ENCODE results near the gene RHD. TPM values are rescaled to one million over a fixed set of nuclear protein-coding genes. Genes with fewer than 3 reads are reported as not detected.
A peak's percentile ranks its signal among the peaks of the same experiment; 100 is the strongest.
"Not testable (repeated sequence)": the region's sequence is repeated elsewhere in the genome, so short reads cannot be mapped to it uniquely, and the experiment has no call there.

RHD gene
- total RNA-seq, 2 experiments from 2014 or later = not detected

GRCh38 chr1:25255706-25256577 lies 16.4 kb upstream of the RHD start:
- ATAC-seq (ENCODE audit: poor library complexity) (no peak), DNase-seq (peak in 1 of 14 experiments; percentile 0)
- Histone ChIP-seq H3K27ac (ENCODE audit: low read depth in 1 of 2, low read length in 2 of 2) (no peak overlapping the region), H3K9me3 (ENCODE audit: control insufficient read depth in 1 of 2, insufficient read depth in 1 of 2, low read length in 2 of 2) (no peaks in the 10 kb centered on the region), H3K4me3 (ENCODE audit: low read length) (no peak overlapping the region), H3K4me1 (ENCODE audit: insufficient read depth, low read length) (peaks cover 10% of the 10 kb centered on the region), H3K36me3 (ENCODE audit: insufficient read depth, low read length) (no peaks in the 10 kb centered on the region), H3K27me3 (ENCODE audit: control insufficient read depth in 1 of 2, insufficient read depth in 2 of 2, low read length in 2 of 2) (no peaks in the 10 kb centered on the region)
- ChIA-PET CTCF (no interaction called here), POLR2A (interaction anchor here (0.8 to 5.2 kb wide), 3 partner anchors 9 to 24 kb away, joined by 3 to 45 read pairs (median 6); partner anchors contain the start of genes RSRP1 and SYF2)
- intact Hi-C loops (cut with DNase I, micrococcal nuclease) = no loop called here
- Mint-ChIP-seq H3K36me3 (ENCODE audit: low read depth) (peaks cover 7% of the 10 kb centered on the region), H3K9me3 (no peaks in the 10 kb centered on the region), H3K27ac (no peak overlapping the region), H3K4me1 (ENCODE audit: low read depth) (peaks cover 12% of the 10 kb centered on the region), H3K4me3 (no peak overlapping the region), H3K27me3 (no peaks in the 10 kb centered on the region)
- no peak for TF ChIP-seq CTCF (IDR thresholded peaks at IDR 0.05)

DNA sequence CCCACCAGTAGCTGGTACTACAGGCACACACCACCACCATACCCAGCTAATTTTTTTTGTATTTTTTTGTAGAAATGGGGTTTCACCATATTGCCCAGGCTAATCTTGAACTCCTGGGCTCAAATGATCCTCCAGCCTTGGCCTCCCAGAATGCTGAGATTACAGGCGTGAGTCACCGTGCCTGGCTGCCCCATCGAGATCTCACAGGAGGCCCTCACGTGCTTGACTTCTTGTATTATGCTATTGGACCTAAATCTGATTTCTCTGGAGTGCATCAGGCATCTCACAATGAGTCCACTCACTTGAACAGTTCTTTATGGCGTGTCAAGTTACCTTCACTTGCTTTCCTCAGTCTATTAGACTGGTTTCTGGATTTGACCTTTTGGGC lies 15.7 kb upstream of the RHD start:
- Mint-ChIP-seq H3K4me1 (ENCODE audit: low read depth) (peaks cover 14% of the 10 kb centered on the region), H3K36me3 (ENCODE audit: low read depth) (peaks cover 7% of the 10 kb centered on the region), H3K9me3 (no peaks in the 10 kb centered on the region), H3K4me3 (no peak overlapping the region), H3K27me3 (no peaks in the 10 kb centered on the region), H3K27ac (no peak overlapping the region)
- TF ChIP-seq CTCF (IDR thresholded peaks at IDR 0.05) = no peak
- no peaks in the 10 kb centered on the region for H3K36me3 ChIP-seq (ENCODE audit: insufficient read depth, low read length)
- intact Hi-C loops (cut with DNase I, micrococcal nuclease) = no loop called here
- ChIA-PET POLR2A (interaction anchor here (0.8 to 5.2 kb wide), 2 partner anchors 9 to 12 kb away, joined by 3 to 45 read pairs; partner anchors contain the start of gene RSRP1), CTCF (no interaction called here)
- ATAC-seq (ENCODE audit: poor library complexity) (no peak), DNase-seq (peak in 1 of 14 experiments; percentile 0)
- no peak overlapping the region for H3K4me3 ChIP-seq (ENCODE audit: low read length)
- H3K27ac ChIP-seq (ENCODE audit: low read depth in 1 of 2, low read length in 2 of 2) = no peak overlapping the region
- H3K9me3 ChIP-seq (ENCODE audit: control insufficient read depth in 1 of 2, insufficient read depth in 1 of 2, low read length in 2 of 2) = no peaks in the 10 kb centered on the region
- H3K4me1 ChIP-seq (ENCODE audit: insufficient read depth, low read length) = peaks cover 10% of the 10 kb centered on the region
- H3K27me3 ChIP-seq (ENCODE audit: control insufficient read depth in 1 of 2, insufficient read depth in 2 of 2, low read length in 2 of 2) = no peaks in the 10 kb centered on the region

GRCh38 chr1:25257196-25257595 lies 15.1 kb upstream of the RHD start:
- Mint-ChIP-seq H3K27ac (no peak overlapping the region), H3K27me3 (no peaks in the 10 kb centered on the region), H3K36me3 (ENCODE audit: low read depth) (peaks cover 10% of the 10 kb centered on the region), H3K4me3 (no peak overlapping the region), H3K4me1 (ENCODE audit: low read depth) (peaks cover 14% of the 10 kb centered on the region), H3K9me3 (no peaks in the 10 kb centered on the region)
- CTCF ChIA-PET = interaction anchor here (1.5 kb wide), 1 partner anchor 14 kb away, joined by 3 read pairs; no protein-coding TSS in a partner anchor
- TF ChIP-seq CTCF (IDR thresholded peaks at IDR 0.05) = no peak
- H3K27me3 ChIP-seq (ENCODE audit: control insufficient read depth in 1 of 2, insufficient read depth in 2 of 2, low read length in 2 of 2) = no peaks in the 10 kb centered on the region
- no peaks in the 10 kb centered on the region for H3K9me3 ChIP-seq (ENCODE audit: control insufficient read depth in 1 of 2, insufficient read depth in 1 of 2, low read length in 2 of 2)
- ATAC-seq (ENCODE audit: poor library complexity) (no peak), DNase-seq (no peak)
- intact Hi-C loops (cut with DNase I, micrococcal nuclease) = no loop called here
- POLR2A ChIA-PET = interaction anchor here (5.2 kb wide), 1 partner anchor 10 kb away, joined by 45 read pairs; the partner anchor contains the start of gene RSRP1
- peaks cover 2% of the 10 kb centered on the region for H3K36me3 ChIP-seq (ENCODE audit: insufficient read depth, low read length)
- H3K4me1 ChIP-seq (ENCODE audit: insufficient read depth, low read length) = peaks cover 10% of the 10 kb centered on the region
- no peak overlapping the region for H3K27ac ChIP-seq (ENCODE audit: low read depth in 1 of 2, low read length in 2 of 2)
- no peak overlapping the region for H3K4me3 ChIP-seq (ENCODE audit: low read length)

- H3K27me3 ChIP-seq (ENCODE audit: control insufficient read depth in 1 of 2, insufficient read depth in 2 of 2, low read length in 2 of 2); H3K9me3 Mint-ChIP-seq; CTCF ChIA-PET; H3K4me3 Mint-ChIP-seq; H3K4me1 ChIP-seq (ENCODE audit: insufficient read depth, low read length); H3K27ac ChIP-seq (ENCODE audit: low read depth in 1 of 2, low read length in 2 of 2); H3K27me3 Mint-ChIP-seq; intact Hi-C loops (cut with DNase I, micrococcal nuclease); H3K9me3 ChIP-seq (ENCODE audit: control insufficient read depth in 1 of 2, insufficient read depth in 1 of 2, low read length in 2 of 2); H3K36me3 ChIP-seq (ENCODE audit: insufficient read depth, low read length); H3K4me3 ChIP-seq (ENCODE audit: low read length): not testable (repeated sequence)
- POLR2A ChIA-PET = interaction anchor here (5.2 kb wide), 1 partner anchor 13 kb away, joined by 45 read pairs; the partner anchor contains the start of gene RSRP1
- Mint-ChIP-seq H3K27ac (peak overlapping the region; percentile 24), H3K4me1 (ENCODE audit: low read depth) (peaks cover 27% of the 10 kb centered on the region), H3K36me3 (ENCODE audit: low read depth) (peaks cover 23% of the 10 kb centered on the region)
- DNase-seq (peak in 2 of 14 experiments; percentile 12 to 20), ATAC-seq (ENCODE audit: poor library complexity) (peak; percentile 76)
Measured at GRCh38 chr1:25259813-25260212, 12.5 kb upstream of the RHD start.

DNA sequence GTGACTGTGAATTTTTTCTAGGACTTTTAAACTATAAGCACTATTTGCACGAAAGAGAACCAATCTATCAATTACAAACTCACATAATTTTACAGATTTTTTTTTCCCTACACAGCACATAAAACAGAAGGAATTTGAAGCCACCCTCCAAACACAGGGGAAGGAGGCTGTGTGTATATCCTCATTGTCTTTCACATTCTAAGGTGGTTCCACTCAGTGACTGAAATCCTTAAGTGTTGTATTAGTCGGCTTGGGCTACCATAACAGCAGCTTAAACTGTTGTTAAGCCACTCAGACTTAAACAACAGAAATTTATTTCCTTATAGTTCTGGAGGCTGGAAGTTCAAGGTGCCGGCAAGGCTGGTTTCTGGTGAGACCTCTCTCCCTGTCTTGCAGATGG lies 12.0 kb upstream of the RHD start:
- H3K27me3 Mint-ChIP-seq; ATAC-seq (ENCODE audit: poor library complexity); DNase-seq; H3K4me1 ChIP-seq (ENCODE audit: insufficient read depth, low read length); H3K36me3 ChIP-seq (ENCODE audit: insufficient read depth, low read length); H3K27me3 ChIP-seq (ENCODE audit: control insufficient read depth in 1 of 2, insufficient read depth in 2 of 2, low read length in 2 of 2); CTCF ChIA-PET; intact Hi-C loops (cut with DNase I, micrococcal nuclease); H3K4me3 ChIP-seq (ENCODE audit: low read length); POLR2A ChIA-PET; H3K4me3 Mint-ChIP-seq; H3K9me3 ChIP-seq (ENCODE audit: control insufficient read depth in 1 of 2, insufficient read depth in 1 of 2, low read length in 2 of 2); H3K9me3 Mint-ChIP-seq; H3K27ac ChIP-seq (ENCODE audit: low read depth in 1 of 2, low read length in 2 of 2): not testable (repeated sequence)
- H3K27ac Mint-ChIP-seq = peak overlapping the region; percentile 24
- peaks cover 23% of the 10 kb centered on the region for H3K36me3 Mint-ChIP-seq (ENCODE audit: low read depth)
- H3K4me1 Mint-ChIP-seq (ENCODE audit: low read depth) = peaks cover 27% of the 10 kb centered on the region

Measured in CD4-positive, alpha-beta T cell (primary cell).